Ammon's horn (tissue), 1 donor: ENCODE results near the gene SPINK13.
A peak's percentile ranks its signal among the peaks of the same experiment; 100 is the strongest.

Source experiments
- DNase-seq: peaks from one replicate; pipeline ENCODE4 v3.0.0-alpha.2; 2016; ENCODE audit warnings: low spot score

SPINK13 gene

DNA sequence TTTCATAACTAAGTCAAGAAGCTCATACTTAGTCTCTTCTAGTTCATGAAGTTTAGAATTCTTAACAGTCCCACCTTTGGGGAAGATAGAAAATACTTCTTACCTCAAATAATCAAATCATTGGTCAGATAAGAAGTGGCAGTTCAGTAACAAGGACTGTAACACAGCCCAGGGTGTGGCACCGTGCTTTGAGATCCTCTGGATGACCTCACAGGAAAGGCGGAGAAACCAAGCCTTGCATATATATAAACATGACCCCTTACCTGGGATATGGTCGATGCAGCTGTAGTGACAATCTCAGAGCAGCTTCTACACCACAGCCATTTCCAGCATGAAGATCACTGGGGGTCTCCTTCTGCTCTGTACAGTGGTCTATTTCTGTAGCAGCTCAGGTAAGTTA, 43.6 kb downstream of the SPINK13 start, which contains the start of gene SPINK7:
SPINK7 (plus strand) TSS at position 271 of the 400 bp plus-strand sequence; CDS start at position 332, 61 bp downstream.
- no peak for DNase-seq

GRCh38 chr5:148314187-148314586, 45.6 kb downstream of the SPINK13 start:
- DNase-seq = no peak

DNA sequence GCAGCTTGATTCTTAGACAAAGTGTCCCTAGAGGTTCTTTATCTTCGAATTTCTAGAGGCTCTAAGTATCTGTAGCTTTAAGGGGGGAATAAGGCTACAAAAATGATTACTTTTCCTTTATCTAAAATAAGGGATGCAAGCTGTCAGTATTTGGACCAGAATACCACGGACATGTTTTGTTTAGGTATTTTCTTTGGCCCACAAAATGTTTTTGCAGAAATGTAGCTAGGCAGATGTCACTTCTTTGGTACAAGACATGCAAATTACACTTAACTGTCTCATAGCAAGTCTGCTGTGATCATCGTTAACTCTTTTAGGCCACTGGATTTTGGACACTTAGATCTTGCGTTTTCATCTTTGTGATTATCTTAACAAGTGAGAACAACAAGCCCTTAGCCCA, 46.1 kb downstream of the SPINK13 start:
- no peak for DNase-seq

- peak; percentile 24 for DNase-seq
Measured at GRCh38 chr5:148320011-148320963, 51.7 kb downstream of the SPINK13 start.

GRCh38 chr5:148333262-148333849, 64.8 kb downstream of the SPINK13 start:
- no peak for DNase-seq

GRCh38 chr5:148335259-148335658, 66.7 kb downstream of the SPINK13 start, which contains the start of gene SPINK9:
TSS of gene SPINK9 (plus strand) at chr5:148335559. CDS start at chr5:148335614, 55 bp downstream.
- no peak for DNase-seq
